HG03378 (cell line): Measurements from ENCODE around the gene PRCD.

Source experiments
- ATAC-seq: cut with Tn5 transposase; IDR thresholded peaks from one replicate; pipeline ENCODE4 v1.9.1; 2021; ENCODE audit warnings: mild to moderate bottlenecking, moderate library complexity; ENCODE audit not compliant: unreplicated experiment

PRCD gene

GRCh38 chr17:76539631-76540271 is at the start of gene PRCD:
PRCD (plus strand) TSS chr17:76540044; CDS start chr17:76540142, 98 bp downstream.
- ATAC-seq: no peak

GRCh38 chr17:76490112-76490710 is 49.6 kb upstream of the PRCD start:
- ATAC-seq: no peak

- ATAC-seq: no peak
Observed at GRCh38 chr17:76491271-76492122, 48.3 kb upstream of the PRCD start.

- no peak for ATAC-seq
Observed at GRCh38 chr17:76492123-76492988, 47.5 kb upstream of the PRCD start.

- no peak for ATAC-seq
Observed at GRCh38 chr17:76492989-76493501, 46.8 kb upstream of the PRCD start.

- ATAC-seq: no peak
Observed at GRCh38 chr17:76493505-76494167, 46.2 kb upstream of the PRCD start.

- no peak for ATAC-seq
Observed at GRCh38 chr17:76495663-76496400, 44.0 kb upstream of the PRCD start.

GRCh38 chr17:76496464-76496863 is 43.4 kb upstream of the PRCD start:
- no peak for ATAC-seq

- ATAC-seq: no peak
Observed at GRCh38 chr17:76497699-76497978, 42.2 kb upstream of the PRCD start.

GRCh38 chr17:76497979-76498875 is 41.6 kb upstream of the PRCD start:
- ATAC-seq: no peak

GRCh38 chr17:76498876-76499251 is 41.0 kb upstream of the PRCD start:
- no peak for ATAC-seq

GRCh38 chr17:76499267-76499667 is 40.6 kb upstream of the PRCD start:
- ATAC-seq: no peak

GRCh38 chr17:76500074-76500746 is 39.6 kb upstream of the PRCD start:
- no peak for ATAC-seq

- no peak for ATAC-seq
Observed at GRCh38 chr17:76500747-76501017, 39.2 kb upstream of the PRCD start.

- no peak for ATAC-seq
Observed at GRCh38 chr17:76501018-76501826, 38.6 kb upstream of the PRCD start, which contains the start of gene RHBDF2. RHBDF2 (minus strand) TSS chr17:76501423; CDS start chr17:76481524, 19,899 bp downstream.

- ATAC-seq: no peak
Observed at GRCh38 chr17:76501827-76502307, 38.0 kb upstream of the PRCD start.
